Choroid plexus epithelial cell (primary cell): Measurements from ENCODE around the gene MRGPRG.

Experiments used
- DNase-seq: peaks from one replicate; pipeline ENCODE4 v3.0.0-alpha.2; 2010; ENCODE audit warnings: low read depth
- H3K4me3 ChIP-seq: 2 replicates; pipeline ENCODE4 v1.5.1; 2011; ENCODE audit warnings: low read depth, mild to moderate bottlenecking, control low read depth, low read length, moderate library complexity
- CTCF ChIP-seq: conservative IDR thresholded peaks from 2 replicates; pipeline ENCODE4 v1.5.1; 2011; ENCODE audit warnings: low read depth, mild to moderate bottlenecking, control low read depth, inconsistent platforms, low read length, moderate library complexity

MRGPRG gene

GRCh38 chr11:3199537-3200295 lies 18.9 kb downstream of the MRGPRG start:
- no peak for DNase-seq
- no peak overlapping the region for H3K4me3 ChIP-seq
- TF ChIP-seq CTCF: no peak

- TF ChIP-seq CTCF: no peak
- H3K4me3 ChIP-seq: no peak overlapping the region
- DNase-seq: no peak
Measured at GRCh38 chr11:3198815-3199214, 19.8 kb downstream of the MRGPRG start.

GRCh38 chr11:3197878-3198528 lies 20.6 kb downstream of the MRGPRG start:
- DNase-seq: no peak
- no peak overlapping the region for H3K4me3 ChIP-seq
- no peak for TF ChIP-seq CTCF

GRCh38 chr11:3197044-3197695 lies 21.4 kb downstream of the MRGPRG start:
- DNase-seq: no peak
- H3K4me3 ChIP-seq: no peak overlapping the region
- no peak for TF ChIP-seq CTCF

- no peak for TF ChIP-seq CTCF
- DNase-seq: no peak
- no peak overlapping the region for H3K4me3 ChIP-seq
Measured at GRCh38 chr11:3196161-3197043, 22.2 kb downstream of the MRGPRG start.

GRCh38 chr11:3195251-3196160 lies 23.1 kb downstream of the MRGPRG start:
- DNase-seq: no peak
- no peak overlapping the region for H3K4me3 ChIP-seq
- TF ChIP-seq CTCF: peak; percentile 53
